Stomach (tissue), 4 donors: ENCODE measurements around the gene PRR5L.

Experiments
- CTCF ChIP-seq, 7 experiments: fragments of 450-650 bp in 4 of 7; fragments of 200-600 bp in 3 of 7; sonication (generic) in 3 of 7; IDR thresholded peaks; one replicate each; pipeline ENCODE4 v1.5.1; 2016 to 2019; ENCODE audit warnings: antibody characterized with exemption in 7 of 7, control low read depth in 2 of 7, mild to moderate bottlenecking in 1 of 7
- POLR2A ChIP-seq, 4 donors: fragments of 450-650 bp; IDR thresholded peaks; one replicate each; pipeline ENCODE4 v1.6.1; 2016; ENCODE audit warnings: antibody characterized with exemption in 4 of 4, control low read depth in 2 of 4, mild to moderate bottlenecking in 1 of 4, moderate library complexity in 1 of 4
- POLR2AphosphoS5 ChIP-seq, 3 donors: sonication (generic); formaldehyde crosslinking; IDR thresholded peaks; one replicate each; pipeline ENCODE4 v1.6.1; 2016; ENCODE audit warnings: antibody characterized with exemption in 3 of 3

- TF ChIP-seq CTCF (IDR thresholded peaks at IDR 0.05) (no peak), POLR2A (IDR thresholded peaks at IDR 0.05) (no peak), POLR2AphosphoS5 (IDR thresholded peaks at IDR 0.05) (no peak)
Measured at GRCh38 chr11:36407356-36407755, 111.3 kb downstream of the PRR5L start.
